ENCODE data around the gene SUFU. TPM values are rescaled to one million over a fixed set of nuclear protein-coding genes. Genes with fewer than 3 reads are reported as not detected.

Gene SUFU
- total and polyA plus RNA-seq, 2 experiments from 2014 or later: 10.9 to 18.2 TPM

DNA sequence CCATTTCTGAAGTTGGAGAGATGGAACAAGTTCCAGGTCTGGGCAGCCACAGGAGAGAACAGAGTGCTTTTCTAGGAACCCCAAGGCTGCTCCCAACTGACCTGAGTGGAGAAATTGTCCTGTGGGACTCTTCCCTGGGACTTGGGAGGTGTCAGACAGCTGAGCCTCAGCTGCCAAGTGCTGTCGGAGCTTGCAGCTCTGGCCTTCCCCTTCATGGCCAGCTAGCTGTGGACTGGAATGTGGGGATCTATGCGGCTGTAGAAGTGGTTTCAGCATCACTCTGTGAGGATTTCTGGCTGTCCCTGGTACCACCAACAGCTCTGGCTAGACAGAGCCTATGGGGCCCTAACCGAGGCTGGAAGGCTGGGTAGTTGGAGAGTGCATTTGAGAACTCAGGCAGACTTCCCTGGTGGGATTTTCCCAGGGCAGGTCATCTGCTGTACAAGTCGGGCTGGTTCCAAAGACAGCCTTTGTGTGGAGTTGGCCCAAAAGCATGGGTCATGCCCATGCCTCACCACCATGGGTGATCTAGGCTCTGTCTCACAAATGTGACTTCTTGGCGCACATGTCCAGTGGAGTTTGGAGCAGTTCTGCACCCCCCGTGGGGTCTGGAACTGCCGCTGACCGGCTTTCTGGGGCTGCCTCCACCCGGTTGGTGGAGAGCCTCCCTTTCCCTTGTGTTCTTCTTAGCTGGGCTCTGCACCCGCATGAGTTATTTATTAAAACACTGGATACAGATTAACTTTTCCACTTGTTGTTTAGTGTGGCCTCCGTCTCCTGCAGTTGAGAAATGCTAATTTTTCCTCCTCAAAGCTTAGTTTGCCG is 10.9 kb downstream of the SUFU start:
- H3K9me3 ChIP-seq (ENCODE audit: low read depth): no peaks in the 10 kb centered on the region
- peaks cover 5% of the 10 kb centered on the region for H3K4me1 ChIP-seq (ENCODE audit: insufficient read depth)
- no peak overlapping the region for H3K4me2 ChIP-seq
- H3K36me3 ChIP-seq (replicated peaks; ENCODE audit: insufficient read depth, low read depth): no peaks in the 10 kb centered on the region
- 94% methylated on average over 12 of the region's 12 CpGs for WGBS (ENCODE audit: low lambda C conversion rate, missing lambda C conversion rate)
- no peaks in the 10 kb centered on the region for H3K9me2 ChIP-seq (replicated peaks; ENCODE audit: insufficient read depth)
- no peak overlapping the region for H2AFZ ChIP-seq
- peaks cover 70% of the 10 kb centered on the region for H3K79me2 ChIP-seq
- H3K4me3 ChIP-seq: no peak overlapping the region
- no peak overlapping the region for H3K27ac ChIP-seq
- TF ChIP-seq EZH2 (IDR thresholded peaks at IDR 0.05; ENCODE audit: borderline replicate concordance) (no peak), EZH2phosphoT487 (IDR thresholded peaks at IDR 0.05; ENCODE audit: low read depth, severe bottlenecking, unreplicated experiment) (no peak)
- TF ChIP-seq, protein P1, sequence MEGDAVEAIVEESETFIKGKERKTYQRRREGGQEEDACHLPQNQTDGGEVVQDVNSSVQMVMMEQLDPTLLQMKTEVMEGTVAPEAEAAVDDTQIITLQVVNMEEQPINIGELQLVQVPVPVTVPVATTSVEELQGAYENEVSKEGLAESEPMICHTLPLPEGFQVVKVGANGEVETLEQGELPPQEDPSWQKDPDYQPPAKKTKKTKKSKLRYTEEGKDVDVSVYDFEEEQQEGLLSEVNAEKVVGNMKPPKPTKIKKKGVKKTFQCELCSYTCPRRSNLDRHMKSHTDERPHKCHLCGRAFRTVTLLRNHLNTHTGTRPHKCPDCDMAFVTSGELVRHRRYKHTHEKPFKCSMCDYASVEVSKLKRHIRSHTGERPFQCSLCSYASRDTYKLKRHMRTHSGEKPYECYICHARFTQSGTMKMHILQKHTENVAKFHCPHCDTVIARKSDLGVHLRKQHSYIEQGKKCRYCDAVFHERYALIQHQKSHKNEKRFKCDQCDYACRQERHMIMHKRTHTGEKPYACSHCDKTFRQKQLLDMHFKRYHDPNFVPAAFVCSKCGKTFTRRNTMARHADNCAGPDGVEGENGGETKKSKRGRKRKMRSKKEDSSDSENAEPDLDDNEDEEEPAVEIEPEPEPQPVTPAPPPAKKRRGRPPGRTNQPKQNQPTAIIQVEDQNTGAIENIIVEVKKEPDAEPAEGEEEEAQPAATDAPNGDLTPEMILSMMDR (IDR thresholded peaks at IDR 0.05; ENCODE audit: poor library complexity): no peak
- no peak for DNase-seq (ENCODE audit: low spot score)
- no peaks in the 10 kb centered on the region for H4K20me1 ChIP-seq (ENCODE audit: insufficient read depth, poor library complexity, severe bottlenecking)
- H3K27me3 ChIP-seq: no peaks in the 10 kb centered on the region

DNA sequence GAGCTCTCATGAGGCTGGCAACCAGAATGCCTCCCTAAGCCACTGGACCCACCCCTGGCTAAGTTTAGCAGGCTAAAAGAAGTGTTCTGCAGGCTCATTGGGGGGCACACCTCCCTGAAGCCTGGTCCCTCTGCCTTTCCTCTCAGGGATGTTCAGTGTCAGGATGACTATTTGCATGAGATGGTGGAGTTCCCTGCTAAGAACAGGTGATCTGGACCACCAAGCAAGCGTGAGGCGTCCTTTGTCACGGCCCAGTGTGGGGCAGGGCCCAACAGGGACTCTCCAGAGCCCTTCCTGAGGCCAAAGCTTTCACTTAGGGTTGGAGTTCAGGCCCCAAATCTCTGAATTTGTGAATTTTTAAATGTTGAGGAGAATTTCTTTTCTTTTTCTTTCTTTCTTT is 12.0 kb downstream of the SUFU start:
- no peaks in the 10 kb centered on the region for H3K36me3 ChIP-seq (replicated peaks; ENCODE audit: insufficient read depth, low read depth)
- H3K4me3 ChIP-seq: no peak overlapping the region
- no peaks in the 10 kb centered on the region for H3K9me3 ChIP-seq (ENCODE audit: low read depth)
- peaks cover 69% of the 10 kb centered on the region for H3K79me2 ChIP-seq
- H3K27me3 ChIP-seq: no peaks in the 10 kb centered on the region
- H4K20me1 ChIP-seq (ENCODE audit: insufficient read depth, poor library complexity, severe bottlenecking): no peaks in the 10 kb centered on the region
- no peak overlapping the region for H2AFZ ChIP-seq
- WGBS (ENCODE audit: low lambda C conversion rate, missing lambda C conversion rate): 100% methylated on average over 3 of the region's 3 CpGs
- H3K4me2 ChIP-seq: no peak overlapping the region
- no peak for TF ChIP-seq EZH2 (IDR thresholded peaks at IDR 0.05; ENCODE audit: borderline replicate concordance)
- no peak for TF ChIP-seq EZH2phosphoT487 (IDR thresholded peaks at IDR 0.05; ENCODE audit: low read depth, severe bottlenecking, unreplicated experiment)
- TF ChIP-seq, protein P1 (IDR thresholded peaks at IDR 0.05; ENCODE audit: poor library complexity): no peak
- peaks cover 5% of the 10 kb centered on the region for H3K4me1 ChIP-seq (ENCODE audit: insufficient read depth)
- no peak for DNase-seq (ENCODE audit: low spot score)
- H3K27ac ChIP-seq: no peak overlapping the region
- no peaks in the 10 kb centered on the region for H3K9me2 ChIP-seq (replicated peaks; ENCODE audit: insufficient read depth)

DNA sequence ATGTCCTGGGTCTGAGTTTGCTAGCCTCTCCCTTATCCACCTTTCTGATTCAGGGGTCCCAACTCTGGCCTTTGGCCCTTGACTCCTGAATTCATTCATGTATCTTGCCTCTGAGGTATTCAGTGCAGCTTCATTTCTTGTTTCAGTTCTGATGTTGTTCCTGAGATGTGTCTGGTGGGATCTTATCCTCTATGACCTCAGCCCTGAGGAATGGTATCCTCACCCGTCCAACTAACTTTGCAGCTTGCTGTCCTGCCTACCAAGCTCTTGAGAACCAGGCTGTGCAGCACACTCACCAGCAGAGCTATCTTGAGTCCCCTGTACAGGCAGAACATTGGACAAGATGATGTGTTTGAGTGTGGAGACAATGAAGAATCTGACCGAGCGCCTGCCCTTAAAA is 13.8 kb downstream of the SUFU start:
- Histone ChIP-seq H2AFZ (no peak overlapping the region), H3K4me1 (ENCODE audit: insufficient read depth) (peaks cover 5% of the 10 kb centered on the region), H3K27ac (no peak overlapping the region), H3K36me3 (replicated peaks; ENCODE audit: insufficient read depth, low read depth) (no peaks in the 10 kb centered on the region), H3K9me2 (replicated peaks; ENCODE audit: insufficient read depth) (no peaks in the 10 kb centered on the region), H4K20me1 (ENCODE audit: insufficient read depth, poor library complexity, severe bottlenecking) (no peaks in the 10 kb centered on the region), H3K27me3 (no peaks in the 10 kb centered on the region), H3K4me3 (no peak overlapping the region), H3K79me2 (peaks cover 76% of the 10 kb centered on the region), H3K4me2 (no peak overlapping the region), H3K9me3 (ENCODE audit: low read depth) (no peaks in the 10 kb centered on the region)
- DNase-seq (ENCODE audit: low spot score): peak; percentile 32
- TF ChIP-seq, protein P1 (IDR thresholded peaks at IDR 0.05; ENCODE audit: poor library complexity): no peak
- no peak for TF ChIP-seq EZH2phosphoT487 (IDR thresholded peaks at IDR 0.05; ENCODE audit: low read depth, severe bottlenecking, unreplicated experiment)
- no peak for TF ChIP-seq EZH2 (IDR thresholded peaks at IDR 0.05; ENCODE audit: borderline replicate concordance)
- 74% methylated on average over 3 of the region's 3 CpGs for WGBS (ENCODE audit: low lambda C conversion rate, missing lambda C conversion rate)
